Panc1 (cell line): ENCODE measurements around the gene KIAA1755.

Experiments used
- CTCF ChIP-seq: fragments of 450-650 bp; IDR thresholded peaks from 2 replicates; pipeline ENCODE4 v1.5.1; 2017; ENCODE audit warnings: mild to moderate bottlenecking
- POLR2AphosphoS5 ChIP-seq: IDR thresholded peaks from 2 replicates; pipeline ENCODE4 v1.6.1; 2012; ENCODE audit warnings: mild to moderate bottlenecking, low read depth, low read length, moderate library complexity
- REST ChIP-seq, 2 experiments: IDR thresholded peaks; 2 replicates each; pipeline ENCODE4 v1.6.1; 2011 to 2012; ENCODE audit warnings: low read depth in 2 of 2, control low read depth in 1 of 2, low read length in 1 of 2, mild to moderate bottlenecking in 1 of 2, moderate library complexity in 1 of 2; ENCODE audit not compliant: insufficient read depth in 1 of 2
- SIN3A ChIP-seq: IDR thresholded peaks from 2 replicates; pipeline ENCODE4 v1.6.1; 2012; ENCODE audit warnings: low read depth, mild to moderate bottlenecking, low read length, moderate library complexity, borderline replicate concordance; ENCODE audit not compliant: insufficient read depth

DNA sequence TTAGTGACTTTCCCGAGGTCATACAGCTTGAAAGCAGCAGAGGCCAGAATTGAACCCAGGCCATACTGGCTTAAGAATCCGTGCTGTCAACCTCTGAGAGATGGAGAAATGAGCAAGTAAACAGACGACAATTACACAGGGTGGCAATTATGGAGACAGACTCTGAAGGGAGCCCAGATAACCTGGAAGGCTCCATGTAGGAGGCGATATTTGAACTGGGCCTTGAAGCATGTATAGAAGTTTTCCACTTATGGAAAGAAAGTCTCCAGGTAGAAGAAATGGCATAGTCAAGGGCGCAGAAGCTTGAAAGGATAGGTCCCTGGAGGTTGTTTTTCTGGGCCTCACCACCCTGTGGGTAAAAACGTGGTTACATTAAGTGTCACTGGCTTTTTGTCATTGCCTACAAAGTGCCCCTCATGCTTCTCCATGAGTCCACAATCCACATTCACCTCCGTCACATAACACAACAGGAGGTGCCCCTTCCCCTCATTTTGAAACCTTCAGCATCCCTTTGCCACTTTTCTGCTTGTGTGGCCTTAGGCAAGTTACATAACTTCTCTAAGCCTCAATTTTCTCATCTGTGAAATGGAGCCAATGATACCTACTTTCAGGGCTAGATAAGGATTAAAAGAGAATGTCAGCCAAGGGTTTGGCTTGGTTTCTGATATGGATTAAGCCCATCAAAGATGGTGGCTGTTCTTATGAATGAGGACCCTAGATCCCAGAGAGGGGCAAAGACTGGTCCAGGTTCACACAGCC is 37.6 kb upstream of the KIAA1755 start:
- no peak for TF ChIP-seq POLR2AphosphoS5
- no peak for TF ChIP-seq CTCF
- no peak for TF ChIP-seq REST (IDR thresholded peaks at IDR 0.05; ENCODE audit: insufficient read depth in 1 of 2, low read depth in 2 of 2, low read length in 1 of 2)
- TF ChIP-seq SIN3A: no peak
